Measurements from ENCODE around the gene EIPR1.

EIPR1 gene

GRCh38 chr2:3267869-3268704 is 109.5 kb downstream of the EIPR1 start:
- no peak for DNase-seq (ENCODE audit: low read depth in 2 of 2)

- DNase-seq (ENCODE audit: low read depth in 2 of 2): no peak
Measured at GRCh38 chr2:3266925-3267867, 110.4 kb downstream of the EIPR1 start.

- no peak for DNase-seq (ENCODE audit: low read depth in 2 of 2)
Measured at GRCh38 chr2:3265981-3266924, 111.4 kb downstream of the EIPR1 start.

- DNase-seq (ENCODE audit: low read depth in 2 of 2): no peak
Measured at GRCh38 chr2:3265471-3265870, 112.1 kb downstream of the EIPR1 start.

GRCh38 chr2:3264010-3264744 is 113.4 kb downstream of the EIPR1 start:
- no peak for DNase-seq (ENCODE audit: low read depth in 2 of 2)

GRCh38 chr2:3263487-3263886 is 114.1 kb downstream of the EIPR1 start:
- no peak for DNase-seq (ENCODE audit: low read depth in 2 of 2)

- DNase-seq (ENCODE audit: low read depth in 2 of 2): no peak
Measured at GRCh38 chr2:3262437-3263388, 114.9 kb downstream of the EIPR1 start.

- DNase-seq (ENCODE audit: low read depth in 2 of 2): no peak
Measured at GRCh38 chr2:3261511-3261910, 116.1 kb downstream of the EIPR1 start.

- no peak for DNase-seq (ENCODE audit: low read depth in 2 of 2)
Measured at GRCh38 chr2:3260959-3261358, 116.7 kb downstream of the EIPR1 start.

GRCh38 chr2:3257826-3258225 is 119.8 kb downstream of the EIPR1 start:
- no peak for DNase-seq (ENCODE audit: low read depth in 2 of 2)

- no peak for DNase-seq (ENCODE audit: low read depth in 2 of 2)
Measured at GRCh38 chr2:3257166-3257565, 120.5 kb downstream of the EIPR1 start.

- no peak for DNase-seq (ENCODE audit: low read depth in 2 of 2)
Measured at GRCh38 chr2:3256605-3257004, 121.0 kb downstream of the EIPR1 start.

- no peak for DNase-seq (ENCODE audit: low read depth in 2 of 2)
Measured at GRCh38 chr2:3256157-3256556, 121.5 kb downstream of the EIPR1 start.

GRCh38 chr2:3254442-3254941 is 123.1 kb downstream of the EIPR1 start:
- DNase-seq (ENCODE audit: low read depth in 2 of 2): no peak

GRCh38 chr2:3253913-3254441 is 123.6 kb downstream of the EIPR1 start:
- no peak for DNase-seq (ENCODE audit: low read depth in 2 of 2)

- DNase-seq (ENCODE audit: low read depth in 2 of 2): no peak
Measured at GRCh38 chr2:3251946-3252345, 125.7 kb downstream of the EIPR1 start.

GRCh38 chr2:3249476-3249962 is 128.1 kb downstream of the EIPR1 start:
- DNase-seq (ENCODE audit: low read depth in 2 of 2): no peak

- DNase-seq (ENCODE audit: low read depth in 2 of 2): no peak
Measured at GRCh38 chr2:3248754-3249475, 128.7 kb downstream of the EIPR1 start.
